Peyer's patch (tissue), 4 donors: ENCODE results near the gene LAMA1.

Experiments used
- CTCF ChIP-seq, 6 experiments: fragments of 450-650 bp in 4 of 6; fragments of 200-600 bp in 2 of 6; sonication (generic) in 1 of 6; IDR thresholded peaks; one replicate each; pipeline ENCODE4 v1.5.1; 2017 to 2019; ENCODE audit warnings: antibody characterized with exemption in 6 of 6, mild to moderate bottlenecking in 3 of 6, moderate library complexity in 1 of 6
- POLR2A ChIP-seq, 2 donors: fragments of 450-650 bp; IDR thresholded peaks; one replicate each; pipeline ENCODE4 v1.5.1; 2017; ENCODE audit warnings: antibody characterized with exemption in 2 of 2, mild to moderate bottlenecking in 2 of 2, moderate library complexity in 2 of 2

- no peak for TF ChIP-seq POLR2A (IDR thresholded peaks at IDR 0.05)
- peak in 4 of 6 experiments; percentile 48 to 96 (median 92) for TF ChIP-seq CTCF (IDR thresholded peaks at IDR 0.05)
Measured at GRCh38 chr18:7021994-7022840, 95.4 kb downstream of the LAMA1 start.
